Trophoblast cell (in vitro differentiated cells and primary cell): ENCODE results near the gene HNRNPA2B1.

Experiments
- DNase-seq, 2 donors: peaks; one replicate each; pipeline ENCODE4 v3.0.0-alpha.2; 2016
- H2AFZ ChIP-seq: 2 replicates; pipeline ENCODE4 v1.6.1; 2013; ENCODE audit warnings: low read length, moderate library complexity, mild to moderate bottlenecking; ENCODE audit not compliant: insufficient read depth, poor library complexity
- H2AK5ac ChIP-seq: 2 replicates; pipeline ENCODE4 v1.6.1; 2013; ENCODE audit warnings: mild to moderate bottlenecking, low read length
- H2BK120ac ChIP-seq: 2 replicates; pipeline ENCODE4 v1.6.1; 2013; ENCODE audit warnings: low read length, mild to moderate bottlenecking, moderate library complexity; ENCODE audit not compliant: insufficient read depth, poor library complexity
- H2BK12ac ChIP-seq: 2 replicates; pipeline ENCODE4 v1.6.1; 2013; ENCODE audit warnings: mild to moderate bottlenecking, low read length, moderate library complexity
- H2BK5ac ChIP-seq: 2 replicates; pipeline ENCODE4 v1.6.1; 2013; ENCODE audit warnings: low read length, low read depth, moderate library complexity, mild to moderate bottlenecking; ENCODE audit not compliant: poor library complexity
- H3K14ac ChIP-seq: 2 replicates; pipeline ENCODE4 v1.6.1; 2013; ENCODE audit warnings: mild to moderate bottlenecking, low read length
- H3K18ac ChIP-seq: 2 replicates; pipeline ENCODE4 v1.6.1; 2013; ENCODE audit warnings: mild to moderate bottlenecking, low read length
- H3K23ac ChIP-seq: 2 replicates; pipeline ENCODE4 v1.6.1; 2013; ENCODE audit warnings: low read length
- H3K27ac ChIP-seq: 2 replicates; pipeline ENCODE4 v1.5.1; 2013; ENCODE audit warnings: low read depth, mild to moderate bottlenecking, inconsistent platforms, low read length, moderate library complexity
- H3K27me3 ChIP-seq: 2 replicates; pipeline ENCODE4 v1.6.1; 2013; ENCODE audit warnings: inconsistent platforms, mild to moderate bottlenecking, low read length, moderate library complexity; ENCODE audit not compliant: insufficient read depth
- H3K36me3 ChIP-seq, 2 experiments: 1 replicate in 1 of 2; 2 replicates in 1 of 2; pipeline ENCODE4 v1.6.1; 2013; ENCODE audit warnings: low read length in 2 of 2, mild to moderate bottlenecking in 2 of 2, moderate library complexity in 1 of 2; ENCODE audit not compliant: insufficient read depth in 2 of 2, control insufficient read depth in 1 of 2
- H3K4ac ChIP-seq: 2 replicates; pipeline ENCODE4 v1.6.1; 2013; ENCODE audit warnings: low read depth, mild to moderate bottlenecking, low read length, moderate library complexity
- H3K4me1 ChIP-seq, 2 experiments: 1 replicate in 1 of 2; 2 replicates in 1 of 2; pipeline ENCODE4 v1.6.1; 2013; ENCODE audit warnings: low read length in 2 of 2, mild to moderate bottlenecking in 2 of 2, moderate library complexity in 1 of 2; ENCODE audit not compliant: insufficient read depth in 2 of 2, control insufficient read depth in 1 of 2
- H3K4me2 ChIP-seq: 2 replicates; pipeline ENCODE4 v1.6.1; 2013; ENCODE audit warnings: inconsistent platforms, mild to moderate bottlenecking, low read length, moderate library complexity
- H3K4me3 ChIP-seq: 2 replicates; pipeline ENCODE4 v1.5.1; 2013; ENCODE audit warnings: mild to moderate bottlenecking, low read depth, low read length, inconsistent platforms
- H3K79me1 ChIP-seq: one replicate; pipeline ENCODE4 v1.6.1; 2013; ENCODE audit warnings: low read length
- H3K79me2 ChIP-seq: 2 replicates; pipeline ENCODE4 v1.6.1; 2013; ENCODE audit warnings: low read length, mild to moderate bottlenecking; ENCODE audit not compliant: control insufficient read depth, insufficient read depth, poor library complexity
- H3K9ac ChIP-seq: 2 replicates; pipeline ENCODE4 v1.6.1; 2013; ENCODE audit warnings: mild to moderate bottlenecking, low read length
- H3K9me3 ChIP-seq: 2 replicates; pipeline ENCODE4 v1.6.1; 2013; ENCODE audit warnings: low read depth, mild to moderate bottlenecking, control low read depth, inconsistent platforms, low read length; ENCODE audit not compliant: insufficient read depth
- H4K12ac ChIP-seq: 2 replicates; pipeline ENCODE4 v1.6.1; 2013; ENCODE audit warnings: low read depth, mild to moderate bottlenecking, low read length, moderate library complexity
- H4K8ac ChIP-seq: 2 replicates; pipeline ENCODE4 v1.6.1; 2013; ENCODE audit warnings: low read depth, mild to moderate bottlenecking, low read length, moderate library complexity
- H4K91ac ChIP-seq: one replicate; pipeline ENCODE4 v1.6.1; 2013; ENCODE audit warnings: low read depth, mild to moderate bottlenecking, low read length, moderate library complexity
- WGBS: extraction: QIAGEN DNeasy Blood & Tissue Kit; methylation state at CpG from one replicate; pipeline ENCODE4 v1.1.7; 2013; ENCODE audit warnings: missing lambda C conversion rate; ENCODE audit not compliant: insufficient read length, insufficient coverage; ENCODE audit errors: extremely low coverage; 5-methylcytosine and 5-hydroxymethylcytosine counted together

The HNRNPA2B1 gene

GRCh38 chr7:26189697-26190096 lies 10.8 kb downstream of the HNRNPA2B1 start:
- no peak overlapping the region for H2BK120ac ChIP-seq
- no peak overlapping the region for H3K4me2 ChIP-seq
- no CpG with 5 or more reads among the region's 3 CpGs for WGBS
- H2AFZ ChIP-seq: no peak overlapping the region
- H3K4me3 ChIP-seq: no peak overlapping the region
- no peaks in the 10 kb centered on the region for H3K9me3 ChIP-seq
- no peak overlapping the region for H3K23ac ChIP-seq
- H3K27ac ChIP-seq: no peak overlapping the region
- no peaks in the 10 kb centered on the region for H3K27me3 ChIP-seq
- H2AK5ac ChIP-seq: no peak overlapping the region
- H4K91ac ChIP-seq: no peak overlapping the region
- no peak overlapping the region for H3K14ac ChIP-seq
- H3K4ac ChIP-seq: no peak overlapping the region
- peak in 1 of 2 donors; percentile 23 for DNase-seq
- no peak overlapping the region for H2BK12ac ChIP-seq
- H3K79me1 ChIP-seq: no peaks in the 10 kb centered on the region
- peaks cover 14 to 49% of the 10 kb centered on the region in 2 experiments for H3K36me3 ChIP-seq
- H4K12ac ChIP-seq: no peak overlapping the region
- H3K4me1 ChIP-seq: no peaks in the 10 kb centered on the region
- no peak overlapping the region for H4K8ac ChIP-seq
- no peak overlapping the region for H2BK5ac ChIP-seq
- no peak overlapping the region for H3K9ac ChIP-seq
- H3K18ac ChIP-seq: no peak overlapping the region
- peaks cover 4% of the 10 kb centered on the region for H3K79me2 ChIP-seq

- Histone ChIP-seq H2BK5ac (no peak overlapping the region), H3K4me1 (no peaks in the 10 kb centered on the region), H4K91ac (no peak overlapping the region), H3K14ac (no peak overlapping the region), H4K8ac (no peak overlapping the region), H2AFZ (no peak overlapping the region), H3K18ac (no peak overlapping the region), H3K4ac (no peak overlapping the region), H2AK5ac (no peak overlapping the region), H3K79me2 (no peaks in the 10 kb centered on the region), H2BK12ac (no peak overlapping the region), H3K9me3 (no peaks in the 10 kb centered on the region), H2BK120ac (no peak overlapping the region), H3K27ac (no peak overlapping the region), H3K4me3 (no peak overlapping the region), H4K12ac (no peak overlapping the region), H3K4me2 (no peak overlapping the region), H3K36me3 (peaks cover 8 to 42% of the 10 kb centered on the region in 2 experiments), H3K9ac (no peak overlapping the region), H3K23ac (no peak overlapping the region), H3K27me3 (no peaks in the 10 kb centered on the region), H3K79me1 (no peaks in the 10 kb centered on the region)
- WGBS: no CpG with 5 or more reads among the region's 3 CpGs
- DNase-seq: peak in 1 of 2 donors; percentile 31
Observed at GRCh38 chr7:26188957-26189541, 11.5 kb downstream of the HNRNPA2B1 start.

GRCh38 chr7:26188206-26188956 lies 12.2 kb downstream of the HNRNPA2B1 start:
- Histone ChIP-seq H2BK12ac (no peak overlapping the region), H3K4me2 (no peak overlapping the region), H3K9ac (no peak overlapping the region), H3K18ac (no peak overlapping the region), H3K9me3 (no peaks in the 10 kb centered on the region), H4K8ac (no peak overlapping the region), H3K23ac (no peak overlapping the region), H4K12ac (no peak overlapping the region), H4K91ac (no peak overlapping the region), H3K79me2 (no peaks in the 10 kb centered on the region), H2BK5ac (no peak overlapping the region), H3K14ac (no peak overlapping the region), H2AFZ (no peak overlapping the region), H3K36me3 (peaks cover 4 to 37% of the 10 kb centered on the region in 2 experiments), H2BK120ac (no peak overlapping the region), H2AK5ac (no peak overlapping the region), H3K4me1 (no peaks in the 10 kb centered on the region), H3K27me3 (no peaks in the 10 kb centered on the region), H3K4ac (no peak overlapping the region), H3K4me3 (no peak overlapping the region), H3K79me1 (no peaks in the 10 kb centered on the region), H3K27ac (no peak overlapping the region)
- peak in 1 of 2 donors; percentile 41 for DNase-seq
- no CpG with 5 or more reads among the region's 9 CpGs for WGBS

GRCh38 chr7:26187380-26188205 lies 13.0 kb downstream of the HNRNPA2B1 start:
- Histone ChIP-seq H3K27me3 (no peaks in the 10 kb centered on the region), H4K91ac (no peak overlapping the region), H3K79me2 (no peaks in the 10 kb centered on the region), H3K4me1 (no peaks in the 10 kb centered on the region), H4K12ac (no peak overlapping the region), H4K8ac (no peak overlapping the region), H3K36me3 (peaks cover 4 to 34% of the 10 kb centered on the region in 2 experiments), H3K27ac (no peak overlapping the region), H2BK5ac (no peak overlapping the region), H2AK5ac (no peak overlapping the region), H2BK12ac (no peak overlapping the region), H3K4me3 (no peak overlapping the region), H3K4ac (no peak overlapping the region), H3K18ac (no peak overlapping the region), H3K4me2 (no peak overlapping the region), H3K9me3 (no peaks in the 10 kb centered on the region), H3K9ac (no peak overlapping the region), H3K79me1 (no peaks in the 10 kb centered on the region), H2AFZ (no peak overlapping the region), H3K14ac (no peak overlapping the region), H2BK120ac (no peak overlapping the region), H3K23ac (no peak overlapping the region)
- DNase-seq: no peak
- WGBS: no CpG with 5 or more reads among the region's 11 CpGs
